ENCODE measurements around the gene PLCB4. TPM values are rescaled to one million over a fixed set of nuclear protein-coding genes. Genes with fewer than 3 reads are reported as not detected.

The PLCB4 gene
- total RNA-seq, 1 donor, result 3.5 TPM

- TF ChIP-seq CTCF (IDR thresholded peaks at IDR 0.05; ENCODE audit: insufficient read depth, low read depth, low read length), result no peak
- no peak for DNase-seq (ENCODE audit: low read depth)
- no peak overlapping the region for H3K4me3 ChIP-seq (ENCODE audit: low read depth, low read length)
Measured at GRCh38 chr20:9360431-9360830, 291.5 kb downstream of the PLCB4 start.

- DNase-seq (ENCODE audit: low read depth), result no peak
- H3K4me3 ChIP-seq (ENCODE audit: low read depth, low read length), result no peak overlapping the region
- no peak for TF ChIP-seq CTCF (IDR thresholded peaks at IDR 0.05; ENCODE audit: insufficient read depth, low read depth, low read length)
Measured at GRCh38 chr20:9363673-9364072, 294.8 kb downstream of the PLCB4 start.

- no peak for DNase-seq (ENCODE audit: low read depth)
- no peak overlapping the region for H3K4me3 ChIP-seq (ENCODE audit: low read depth, low read length)
- no peak for TF ChIP-seq CTCF (IDR thresholded peaks at IDR 0.05; ENCODE audit: insufficient read depth, low read depth, low read length)
Measured at GRCh38 chr20:9367328-9367727, 298.4 kb downstream of the PLCB4 start.

- no peak for DNase-seq (ENCODE audit: low read depth)
- TF ChIP-seq CTCF (IDR thresholded peaks at IDR 0.05; ENCODE audit: insufficient read depth, low read depth, low read length), result no peak
- no peak overlapping the region for H3K4me3 ChIP-seq (ENCODE audit: low read depth, low read length)
Measured at GRCh38 chr20:9367746-9368145, 298.9 kb downstream of the PLCB4 start.

- DNase-seq (ENCODE audit: low read depth), result no peak
- TF ChIP-seq CTCF (IDR thresholded peaks at IDR 0.05; ENCODE audit: insufficient read depth, low read depth, low read length), result no peak
- no peak overlapping the region for H3K4me3 ChIP-seq (ENCODE audit: low read depth, low read length)
Measured at GRCh38 chr20:9368893-9369292, 300.0 kb downstream of the PLCB4 start.

- TF ChIP-seq CTCF (IDR thresholded peaks at IDR 0.05; ENCODE audit: insufficient read depth, low read depth, low read length), result no peak
- no peak for DNase-seq (ENCODE audit: low read depth)
- no peak overlapping the region for H3K4me3 ChIP-seq (ENCODE audit: low read depth, low read length)
Measured at GRCh38 chr20:9369557-9369956, 300.7 kb downstream of the PLCB4 start.

- DNase-seq (ENCODE audit: low read depth), result peak; percentile 30
- TF ChIP-seq CTCF (IDR thresholded peaks at IDR 0.05; ENCODE audit: insufficient read depth, low read depth, low read length), result no peak
- H3K4me3 ChIP-seq (ENCODE audit: low read depth, low read length), result no peak overlapping the region
Measured at GRCh38 chr20:9374072-9374471, 305.2 kb downstream of the PLCB4 start.

All from fibroblast of villous mesenchyme (primary cell).